SK-N-SH (cell line): Measurements from ENCODE around the gene CAMK4.

Source experiments
- CTCF ChIP-seq: fragments of 200-600 bp; sonication (generic); IDR thresholded peaks from 2 replicates; pipeline ENCODE4 v1.6.1; 2017; ENCODE audit warnings: antibody characterized with exemption, mild to moderate bottlenecking, moderate library complexity
- EP300 ChIP-seq, 2 experiments: IDR thresholded peaks; 2 replicates each; pipeline versions ENCODE4 v1.4.0 to v1.6.1; 2012; ENCODE audit warnings: borderline replicate concordance in 1 of 2, low read depth in 1 of 2, low read length in 1 of 2
- FOXJ3 ChIP-seq: sonication (generic); formaldehyde crosslinking; IDR thresholded peaks from 2 replicates; pipeline ENCODE4 v1.5.1; 2020; ENCODE audit warnings: mild to moderate bottlenecking, missing genetic modification reagents
- GABPA ChIP-seq: IDR thresholded peaks from 2 replicates; pipeline ENCODE4 v1.4.0; 2012; ENCODE audit warnings: low read depth, mild to moderate bottlenecking
- TCF12 ChIP-seq: IDR thresholded peaks from 2 replicates; pipeline ENCODE4 v1.4.0; 2012
- YY1 ChIP-seq: IDR thresholded peaks from 2 replicates; pipeline ENCODE4 v1.4.0; 2012; ENCODE audit warnings: low read depth, mild to moderate bottlenecking

- TF ChIP-seq CTCF: no peak
- TF ChIP-seq FOXJ3 (CRISPR knock-in tag): no peak
- no peak for TF ChIP-seq GABPA
- no peak for TF ChIP-seq TCF12
- no peak for TF ChIP-seq EP300 (IDR thresholded peaks at IDR 0.05; ENCODE audit: borderline replicate concordance in 1 of 2, low read depth in 1 of 2, low read length in 1 of 2)
- TF ChIP-seq YY1: no peak
Measured at GRCh38 chr5:111308951-111309350, 84.8 kb downstream of the CAMK4 start.
